ENCODE data around the gene PPP1R1B.

PPP1R1B gene

DNA sequence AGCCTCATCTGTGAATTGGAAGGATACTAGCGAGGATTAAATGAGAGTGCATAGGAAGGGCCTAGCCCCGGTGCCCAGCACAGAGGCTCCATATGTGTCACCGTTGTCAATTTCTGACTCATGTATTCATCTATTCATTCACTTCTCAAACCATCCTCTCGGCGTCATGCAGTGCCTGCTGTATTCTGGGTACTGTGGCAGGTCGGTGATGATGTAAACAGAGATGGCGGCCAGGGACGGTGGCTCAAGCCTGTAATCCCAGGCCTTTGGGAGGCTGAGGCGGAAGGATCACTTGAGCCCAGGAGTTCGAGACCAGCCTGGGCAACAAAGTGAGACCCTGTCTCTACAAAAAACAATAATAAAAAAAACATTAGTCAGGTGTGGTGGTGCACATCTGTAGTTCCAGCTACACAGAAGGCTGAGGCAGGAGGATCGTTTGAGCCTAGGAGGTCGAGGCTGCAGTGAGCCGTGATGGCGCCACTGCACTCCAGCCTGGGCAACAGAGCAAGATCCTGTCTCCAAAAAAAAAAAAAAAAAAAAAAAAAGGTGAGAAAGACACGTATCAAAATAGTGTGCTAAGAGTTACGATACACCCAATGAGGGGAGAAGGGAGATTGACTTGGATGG lies 4.3 kb upstream of the PPP1R1B start:
- Histone ChIP-seq H2AFZ (peak overlapping the region; percentile 59), H3K4me1 (peaks cover 13% of the 10 kb centered on the region), H3K36me3 (ENCODE audit: control insufficient read depth, insufficient read depth, low read length) (no peaks in the 10 kb centered on the region), H3K9me3 (ENCODE audit: control insufficient read depth, low read length) (no peaks in the 10 kb centered on the region), H3K9ac (no peak overlapping the region), H3K27ac (no peak overlapping the region), H3K4me3 (ENCODE audit: low read depth, low read length) (no peak overlapping the region), H3K4me2 (ENCODE audit: low read length) (peak overlapping the region; percentile 29), H3K27me3 (ENCODE audit: control insufficient read depth, insufficient read depth, low read length) (peaks cover 3% of the 10 kb centered on the region), H3K79me2 (no peaks in the 10 kb centered on the region)
- TF ChIP-seq, protein P1, sequence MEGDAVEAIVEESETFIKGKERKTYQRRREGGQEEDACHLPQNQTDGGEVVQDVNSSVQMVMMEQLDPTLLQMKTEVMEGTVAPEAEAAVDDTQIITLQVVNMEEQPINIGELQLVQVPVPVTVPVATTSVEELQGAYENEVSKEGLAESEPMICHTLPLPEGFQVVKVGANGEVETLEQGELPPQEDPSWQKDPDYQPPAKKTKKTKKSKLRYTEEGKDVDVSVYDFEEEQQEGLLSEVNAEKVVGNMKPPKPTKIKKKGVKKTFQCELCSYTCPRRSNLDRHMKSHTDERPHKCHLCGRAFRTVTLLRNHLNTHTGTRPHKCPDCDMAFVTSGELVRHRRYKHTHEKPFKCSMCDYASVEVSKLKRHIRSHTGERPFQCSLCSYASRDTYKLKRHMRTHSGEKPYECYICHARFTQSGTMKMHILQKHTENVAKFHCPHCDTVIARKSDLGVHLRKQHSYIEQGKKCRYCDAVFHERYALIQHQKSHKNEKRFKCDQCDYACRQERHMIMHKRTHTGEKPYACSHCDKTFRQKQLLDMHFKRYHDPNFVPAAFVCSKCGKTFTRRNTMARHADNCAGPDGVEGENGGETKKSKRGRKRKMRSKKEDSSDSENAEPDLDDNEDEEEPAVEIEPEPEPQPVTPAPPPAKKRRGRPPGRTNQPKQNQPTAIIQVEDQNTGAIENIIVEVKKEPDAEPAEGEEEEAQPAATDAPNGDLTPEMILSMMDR (IDR thresholded peaks at IDR 0.05) = no peak

DNA sequence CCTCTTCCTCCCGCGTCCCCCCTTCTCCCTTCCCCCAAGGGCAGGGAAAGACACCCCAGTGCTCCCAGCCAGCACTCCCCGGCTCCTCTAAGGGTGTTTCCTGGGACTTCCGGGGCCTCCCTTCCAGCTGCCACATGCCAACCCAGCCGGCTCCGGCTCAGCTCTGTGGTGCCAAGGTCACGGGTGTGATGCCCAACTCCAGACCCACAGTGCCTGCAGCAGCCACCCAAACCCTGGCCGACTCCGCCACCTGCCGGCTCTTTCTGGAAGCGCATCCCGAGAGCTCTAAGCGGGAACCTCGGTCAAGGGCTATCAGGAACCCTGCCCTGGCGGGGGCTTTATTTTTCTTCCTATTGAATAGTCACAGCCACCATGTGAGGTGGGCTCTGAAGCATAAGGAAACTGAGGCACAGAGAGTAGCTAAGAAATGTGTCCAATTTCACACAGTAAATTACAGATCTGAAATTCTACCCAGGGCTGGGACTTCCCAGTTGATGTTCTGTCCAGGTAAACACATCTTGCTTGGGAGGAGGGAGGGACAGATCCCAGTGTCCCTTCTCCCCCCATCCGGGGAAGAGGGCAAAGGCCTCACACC lies 3.3 kb upstream of the PPP1R1B start:
- Histone ChIP-seq H3K4me3 (ENCODE audit: low read depth, low read length) (no peak overlapping the region), H3K4me1 (peaks cover 10% of the 10 kb centered on the region), H3K27ac (no peak overlapping the region), H3K27me3 (ENCODE audit: control insufficient read depth, insufficient read depth, low read length) (peaks cover 3% of the 10 kb centered on the region), H3K9me3 (ENCODE audit: control insufficient read depth, low read length) (no peaks in the 10 kb centered on the region), H3K79me2 (no peaks in the 10 kb centered on the region), H3K36me3 (ENCODE audit: control insufficient read depth, insufficient read depth, low read length) (no peaks in the 10 kb centered on the region), H3K4me2 (ENCODE audit: low read length) (no peak overlapping the region), H2AFZ (no peak overlapping the region), H3K9ac (no peak overlapping the region)
- TF ChIP-seq, protein P1 (IDR thresholded peaks at IDR 0.05) = peak; percentile 97

DNA sequence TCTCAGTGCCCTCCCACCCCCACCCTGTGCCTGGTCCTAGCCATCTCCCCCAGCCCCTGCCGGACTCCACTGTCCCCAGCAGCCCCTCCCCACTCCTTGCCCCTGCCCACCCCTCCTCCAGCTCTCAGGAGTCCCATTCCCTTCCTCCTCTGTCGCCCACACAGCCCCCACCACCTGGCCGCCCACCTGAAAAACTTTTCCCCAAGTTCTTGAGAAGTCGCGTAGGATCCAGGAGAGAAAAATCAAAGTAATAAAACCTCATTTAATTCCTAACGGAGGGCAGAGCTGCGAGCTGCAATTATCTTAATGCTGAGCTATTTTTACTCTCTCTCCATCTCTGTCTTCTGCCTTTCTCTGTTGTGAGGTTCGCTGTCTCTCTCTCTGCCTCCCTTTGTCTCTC lies 2.4 kb upstream of the PPP1R1B start:
- H3K27ac ChIP-seq = no peak overlapping the region
- H3K79me2 ChIP-seq = no peaks in the 10 kb centered on the region
- H3K4me1 ChIP-seq = peaks cover 6% of the 10 kb centered on the region
- H3K27me3 ChIP-seq (ENCODE audit: control insufficient read depth, insufficient read depth, low read length) = peaks cover 3% of the 10 kb centered on the region
- H3K9ac ChIP-seq = no peak overlapping the region
- H3K36me3 ChIP-seq (ENCODE audit: control insufficient read depth, insufficient read depth, low read length) = no peaks in the 10 kb centered on the region
- H3K9me3 ChIP-seq (ENCODE audit: control insufficient read depth, low read length) = no peaks in the 10 kb centered on the region
- TF ChIP-seq, protein P1 (IDR thresholded peaks at IDR 0.05) = no peak
- no peak overlapping the region for H2AFZ ChIP-seq
- no peak overlapping the region for H3K4me3 ChIP-seq (ENCODE audit: low read depth, low read length)
- H3K4me2 ChIP-seq (ENCODE audit: low read length) = no peak overlapping the region

DNA sequence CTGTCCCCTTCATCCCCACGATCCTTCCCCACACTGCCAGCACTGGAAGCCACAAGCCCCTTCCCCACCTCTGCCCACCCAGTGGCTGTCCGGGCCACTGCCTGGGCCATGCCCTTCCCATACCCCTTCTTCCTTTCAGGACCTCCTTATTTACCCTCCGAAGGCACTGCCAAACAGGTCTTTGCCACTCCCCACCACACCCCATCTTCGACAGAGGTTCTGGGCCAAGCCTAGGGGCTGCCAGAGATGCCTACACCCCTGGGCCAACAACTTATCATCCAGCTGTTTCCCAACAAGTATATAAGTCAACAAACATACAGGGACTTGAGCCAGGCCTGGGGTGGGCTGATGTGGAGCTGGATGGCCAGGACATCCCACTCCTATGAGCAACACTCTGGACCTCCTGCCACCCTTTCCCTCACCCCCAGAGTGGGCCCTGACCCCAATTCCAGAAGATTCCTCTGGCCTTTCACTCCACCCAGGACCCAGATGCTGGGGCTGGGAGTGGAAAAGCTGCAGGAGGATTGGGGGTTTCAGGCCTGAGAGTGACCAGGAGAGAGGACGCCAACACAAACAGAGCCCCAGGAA lies 1.5 kb upstream of the PPP1R1B start:
- no peak overlapping the region for H3K4me3 ChIP-seq (ENCODE audit: low read depth, low read length)

More for the DNA sequence above, 1.5 kb upstream of the PPP1R1B start:
- H3K79me2 ChIP-seq = no peaks in the 10 kb centered on the region
- H2AFZ ChIP-seq = no peak overlapping the region
- H3K4me1 ChIP-seq = peaks cover 6% of the 10 kb centered on the region
- H3K9ac ChIP-seq = no peak overlapping the region
- no peaks in the 10 kb centered on the region for H3K9me3 ChIP-seq (ENCODE audit: control insufficient read depth, low read length)
- H3K36me3 ChIP-seq (ENCODE audit: control insufficient read depth, insufficient read depth, low read length) = no peaks in the 10 kb centered on the region
- H3K27ac ChIP-seq = no peak overlapping the region
- H3K4me2 ChIP-seq (ENCODE audit: low read length) = no peak overlapping the region
- H3K27me3 ChIP-seq (ENCODE audit: control insufficient read depth, insufficient read depth, low read length) = peaks cover 3% of the 10 kb centered on the region
- TF ChIP-seq, protein P1 (IDR thresholded peaks at IDR 0.05) = no peak

Data from parathyroid adenoma (tissue), 2 donors.